Stimulated activated CD8-positive, alpha-beta memory T cell treated with anti-CD3 and anti-CD28 coated beads, Interleukin-12 subunit alpha, Interleukin-12 subunit beta, amount 100 ng/mL, for 24 hours (primary cell): ENCODE data around the gene PIEZO2.

Experiments used
- DNase-seq: peaks from one replicate; pipeline ENCODE4 v3.0.0-alpha.2; 2020; ENCODE audit errors: extremely low read depth

Gene PIEZO2

DNA sequence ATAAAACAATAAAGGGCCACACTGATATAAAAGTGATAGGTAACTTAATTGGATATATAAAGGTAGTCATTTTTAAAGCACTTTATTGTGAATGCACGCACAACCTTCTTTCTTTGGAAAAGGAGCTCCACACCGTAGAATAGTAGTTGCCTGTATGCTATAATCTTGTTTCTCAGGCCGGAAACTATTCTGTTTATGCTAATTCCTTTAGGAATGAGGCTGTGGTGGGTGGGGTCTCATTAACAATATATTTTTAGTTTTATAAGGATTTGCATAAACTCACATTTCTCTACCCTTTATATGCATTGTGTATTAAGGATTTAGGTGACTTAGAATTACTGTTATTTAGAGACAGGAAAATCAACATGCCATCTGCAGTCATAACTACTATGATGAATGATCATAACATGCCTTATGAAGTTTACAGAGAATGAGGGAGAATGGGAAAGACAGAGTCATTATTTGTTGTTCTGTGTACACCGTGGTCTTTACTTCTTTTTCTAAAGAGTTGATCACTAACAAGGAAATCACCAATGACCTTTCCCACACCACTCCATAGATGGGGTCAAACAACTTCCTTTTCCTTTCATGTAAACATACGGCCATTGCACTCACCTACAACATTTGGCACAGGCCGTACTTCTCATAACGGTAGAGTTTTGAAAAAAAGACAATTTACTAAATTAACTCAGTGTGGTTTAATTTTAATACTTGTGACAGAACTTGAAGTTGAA, 84.5 kb downstream of the PIEZO2 start:
- no peak for DNase-seq

DNA sequence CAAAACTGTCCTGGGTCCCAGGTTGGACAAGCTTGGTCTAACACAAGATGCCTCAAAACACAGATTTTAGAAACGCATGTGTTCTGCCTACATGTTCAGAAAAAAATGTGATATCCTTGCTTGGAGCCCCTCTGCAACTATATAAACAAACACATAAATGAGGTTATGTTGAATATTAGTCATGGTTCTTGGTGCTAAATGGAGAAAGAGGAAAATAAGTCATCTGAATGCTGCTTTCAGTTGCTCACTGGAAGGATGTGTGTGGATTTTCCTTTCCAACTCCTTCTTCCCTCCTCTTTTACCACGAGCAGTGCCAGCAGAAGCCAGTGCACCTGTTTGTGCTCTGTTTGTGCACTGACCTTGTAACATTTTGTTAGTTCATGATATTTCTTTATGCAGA, 85.3 kb downstream of the PIEZO2 start:
- DNase-seq = no peak

DNA sequence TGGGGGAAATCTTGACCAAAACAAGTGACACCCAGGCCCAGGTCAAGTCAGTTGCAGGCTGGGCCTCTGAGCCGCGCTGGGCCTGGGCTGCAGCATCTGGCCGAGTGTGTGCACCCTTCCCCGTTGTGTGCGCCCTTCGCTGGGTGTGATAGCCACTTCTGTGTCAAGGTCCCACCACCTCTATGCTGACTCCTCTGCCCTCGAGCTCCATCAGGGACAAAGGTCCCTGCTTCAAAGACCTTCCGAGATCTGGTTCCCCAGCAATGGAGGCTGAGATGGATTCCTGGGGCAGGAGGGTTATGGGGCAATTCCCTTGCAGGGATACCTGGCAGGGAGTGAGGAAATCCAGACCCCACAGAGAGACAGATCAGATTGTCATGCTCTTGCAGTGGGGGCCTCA, 93.6 kb downstream of the PIEZO2 start:
- DNase-seq = no peak

DNA sequence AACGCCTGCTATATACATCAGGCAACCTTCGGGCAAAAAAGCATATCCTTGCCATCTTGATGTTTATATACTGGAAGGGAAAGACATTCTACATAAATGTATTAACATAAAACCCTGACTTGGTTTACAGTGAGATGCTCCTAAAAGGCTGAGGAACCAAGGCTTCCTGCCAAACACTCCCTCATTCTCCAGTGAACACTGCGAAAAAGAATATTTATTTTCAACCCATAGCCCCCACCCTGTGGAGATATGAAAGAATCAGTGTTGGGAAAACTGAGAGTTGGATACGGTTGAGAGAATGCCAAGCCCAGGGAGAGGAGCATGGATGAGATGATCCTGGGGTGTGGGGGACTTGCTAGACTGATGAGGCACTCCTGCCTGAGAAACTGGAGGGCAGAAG, 94.9 kb downstream of the PIEZO2 start:
- no peak for DNase-seq

DNA sequence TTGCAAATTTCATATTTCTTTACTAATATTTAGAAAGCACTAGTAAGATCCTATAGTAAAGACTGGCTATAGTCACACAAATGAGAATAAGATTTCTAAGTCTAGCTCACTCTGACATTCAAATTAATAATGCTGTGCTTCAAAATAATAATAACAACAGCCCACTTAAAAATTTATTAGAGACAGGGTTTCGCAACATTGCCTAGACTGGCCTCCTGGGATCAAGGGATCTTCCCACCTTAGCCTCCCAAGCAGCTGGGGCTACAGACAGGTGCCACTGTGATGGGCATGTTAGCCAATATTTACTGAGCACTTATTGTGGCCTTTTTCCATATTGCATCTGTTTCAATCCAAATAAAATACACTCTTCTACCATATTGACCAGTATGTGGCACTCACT, 96.1 kb downstream of the PIEZO2 start:
- no peak for DNase-seq

DNA sequence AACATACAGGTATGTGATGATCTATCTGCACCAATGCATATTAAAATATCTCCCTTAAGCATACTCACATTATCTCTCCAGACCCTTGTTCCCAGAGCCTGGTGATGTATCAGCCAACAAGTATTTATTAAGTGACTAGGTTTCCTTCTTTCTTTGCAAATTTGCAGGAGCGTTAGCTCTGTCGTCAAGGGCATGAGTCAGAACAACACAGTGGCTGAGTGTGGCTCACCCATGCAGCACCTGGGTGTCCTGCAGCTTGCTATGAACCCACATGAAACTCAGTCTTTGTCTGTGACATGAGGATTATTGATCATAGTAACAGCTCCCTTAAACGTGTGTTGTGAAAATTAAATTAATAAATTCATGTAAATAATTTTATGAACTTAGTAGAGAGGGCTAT, 96.6 kb downstream of the PIEZO2 start:
- no peak for DNase-seq

DNA sequence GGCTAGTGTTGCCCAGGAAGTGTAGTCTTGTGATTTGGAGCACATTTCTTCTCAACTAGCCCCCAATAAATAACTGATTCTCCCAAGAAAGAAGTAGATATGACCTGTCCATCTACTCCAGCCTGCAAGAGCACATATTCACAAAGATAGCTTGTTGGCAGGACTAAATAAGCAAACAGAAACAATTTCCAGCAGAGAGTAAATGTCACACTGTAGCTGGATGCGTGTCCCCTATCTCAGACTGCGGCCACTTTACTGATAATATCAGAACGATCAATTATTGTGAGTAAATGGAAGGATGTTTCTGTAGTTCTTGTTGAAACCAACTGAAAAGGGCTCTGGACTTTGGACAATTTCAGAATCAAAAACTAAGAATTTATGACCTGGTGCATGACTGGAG, 97.9 kb downstream of the PIEZO2 start:
- no peak for DNase-seq

DNA sequence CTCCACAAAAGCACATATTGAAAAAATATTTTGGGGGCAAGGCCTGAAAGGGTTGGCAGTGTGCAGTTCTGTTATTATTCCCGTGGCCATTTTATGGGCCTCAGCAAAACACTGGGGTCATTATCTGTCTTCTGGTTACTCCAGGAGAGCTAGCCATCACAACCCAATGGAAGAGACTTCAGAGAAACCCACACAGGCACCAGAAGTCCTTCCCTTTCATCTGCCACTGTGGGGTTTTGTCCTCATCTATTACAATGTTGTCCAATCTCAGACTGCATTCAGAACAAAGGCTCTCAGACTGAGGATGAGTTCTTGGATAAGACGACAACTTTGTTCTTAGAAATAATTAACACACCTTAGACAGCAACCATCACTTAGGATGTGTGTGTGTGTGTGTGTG, 98.4 kb downstream of the PIEZO2 start:
- DNase-seq = no peak

DNA sequence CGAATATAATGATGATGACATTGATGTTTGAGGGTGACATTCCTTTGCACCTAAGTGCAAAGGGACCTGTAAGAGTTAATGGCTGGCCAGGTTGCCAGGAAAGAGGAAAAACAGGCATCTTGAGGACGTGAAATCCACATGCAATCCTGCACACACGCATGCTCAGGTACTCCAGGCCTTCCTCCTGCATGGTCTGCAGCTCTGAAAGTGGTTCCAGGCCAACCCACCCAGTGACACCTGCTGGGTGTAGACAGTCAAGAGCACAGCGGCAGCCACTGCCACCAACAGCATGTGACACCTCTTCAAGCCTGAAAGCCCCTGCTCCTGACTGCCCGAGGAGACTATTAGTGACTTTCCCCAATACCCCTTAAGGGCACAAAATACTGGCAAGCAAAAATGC, 101.6 kb downstream of the PIEZO2 start:
- no peak for DNase-seq

DNA sequence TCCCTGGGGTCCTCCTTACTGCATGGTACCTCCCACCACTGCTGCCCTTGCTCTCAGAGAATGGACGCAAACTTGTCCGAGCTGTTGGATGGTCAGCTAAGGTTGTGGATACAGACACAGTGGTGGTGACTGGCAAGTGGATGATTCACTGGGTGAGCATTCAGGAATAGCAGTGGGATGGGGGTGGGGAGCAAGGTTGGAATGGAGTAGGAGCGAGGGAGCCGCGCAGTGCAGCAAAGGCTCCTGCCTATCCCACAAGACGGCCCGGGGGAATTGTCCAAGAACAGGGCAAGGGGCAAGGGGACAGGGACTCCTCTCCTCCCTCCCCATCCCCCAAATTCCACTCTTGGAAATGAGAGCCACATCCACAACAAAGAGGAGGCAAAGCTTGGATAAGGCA, 102.2 kb downstream of the PIEZO2 start:
- DNase-seq = no peak

DNA sequence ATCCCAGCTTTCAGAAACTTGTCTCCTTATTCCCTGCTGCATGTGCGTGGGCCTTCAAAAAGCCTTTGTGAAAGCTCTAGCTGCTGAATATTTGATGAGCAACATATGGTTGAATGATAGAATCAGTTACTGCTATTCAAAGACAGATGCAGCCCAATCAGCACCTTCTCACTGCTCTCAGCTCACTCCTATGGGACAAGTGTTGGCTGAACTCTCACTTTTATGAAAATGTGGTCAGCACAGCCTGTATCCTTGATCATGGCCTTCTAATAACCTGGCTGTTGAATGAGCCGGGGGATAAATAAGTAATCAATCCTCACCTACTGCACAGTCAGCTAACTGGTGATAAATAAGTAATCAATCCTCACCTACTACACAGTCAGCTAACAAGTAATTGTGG, 103.2 kb downstream of the PIEZO2 start:
- no peak for DNase-seq

DNA sequence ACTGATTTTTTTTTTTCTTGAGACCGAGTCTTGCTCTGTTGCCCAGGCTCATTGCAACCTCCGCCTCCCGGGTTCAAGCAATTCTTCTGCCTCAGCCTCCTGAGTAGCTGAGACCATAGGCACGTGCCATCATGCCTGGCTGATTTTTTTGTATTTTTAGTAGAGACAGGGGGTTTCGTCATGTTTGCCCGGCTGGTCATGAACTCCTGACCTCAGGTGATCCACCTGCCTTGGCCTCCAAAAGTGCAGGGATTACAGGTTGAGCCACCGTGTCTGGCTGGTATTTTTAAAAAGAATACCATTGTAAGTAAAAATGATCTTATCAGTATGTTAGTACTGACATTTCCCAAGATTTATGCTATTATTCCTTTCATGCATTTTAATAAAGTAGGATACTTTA, 105.7 kb downstream of the PIEZO2 start:
- no peak for DNase-seq

DNA sequence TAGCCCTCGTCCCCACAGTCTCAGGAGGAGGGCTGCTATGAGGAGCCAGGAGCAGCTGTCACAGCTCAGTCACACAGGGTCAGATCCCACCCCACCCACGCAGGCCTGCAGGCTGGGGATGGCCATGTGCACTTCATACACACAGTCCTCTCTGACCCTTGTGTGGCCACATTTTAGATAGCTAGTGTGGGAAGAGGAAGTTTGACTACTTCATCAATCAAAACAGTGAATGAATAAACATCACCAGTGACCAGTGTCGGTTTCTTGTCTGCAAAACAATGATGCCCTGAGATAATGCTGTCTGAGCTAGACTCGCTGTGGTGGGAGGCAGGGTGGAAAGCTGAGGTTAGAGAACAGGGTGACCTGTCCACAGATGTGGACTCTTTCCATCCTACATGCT, 107.1 kb downstream of the PIEZO2 start:
- no peak for DNase-seq

DNA sequence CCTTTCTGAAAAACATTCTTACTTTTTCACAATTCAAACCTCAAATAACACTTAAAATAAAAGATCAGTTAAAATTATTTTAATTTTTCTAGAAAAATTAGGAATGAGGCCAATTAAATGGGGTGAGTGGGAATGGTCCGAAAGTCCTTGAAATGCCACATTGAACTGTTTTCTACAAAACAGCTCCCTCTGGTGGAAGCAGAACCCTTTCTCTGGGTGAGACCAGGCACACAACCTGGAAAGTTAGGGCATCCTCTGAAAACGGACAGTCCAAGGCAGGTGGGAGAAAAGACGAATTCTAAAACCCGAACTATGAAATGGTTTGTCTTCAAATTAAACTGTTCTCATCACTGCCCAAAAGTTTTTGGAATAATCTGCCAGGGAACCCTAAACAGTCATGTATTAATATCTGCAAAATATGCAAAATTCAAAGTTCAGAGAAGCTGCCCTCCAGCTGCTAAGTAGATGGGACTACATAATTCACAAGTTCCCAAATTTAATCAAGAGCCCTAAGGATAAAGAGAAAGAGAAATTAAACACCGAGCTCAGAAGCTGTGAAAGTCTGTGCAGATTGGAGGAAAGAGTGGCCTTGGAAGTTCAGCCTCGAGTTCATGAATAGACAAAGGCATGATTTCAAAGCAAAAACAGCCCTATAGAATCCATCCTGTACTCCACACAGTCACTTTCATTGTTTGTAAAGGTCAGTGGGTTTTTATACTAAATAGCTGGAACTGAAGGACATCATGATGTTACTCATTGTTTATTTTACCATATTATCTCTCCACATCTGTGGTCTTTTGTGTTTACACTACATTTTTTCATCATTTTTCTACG, 108.3 kb downstream of the PIEZO2 start:
- DNase-seq = no peak

DNA sequence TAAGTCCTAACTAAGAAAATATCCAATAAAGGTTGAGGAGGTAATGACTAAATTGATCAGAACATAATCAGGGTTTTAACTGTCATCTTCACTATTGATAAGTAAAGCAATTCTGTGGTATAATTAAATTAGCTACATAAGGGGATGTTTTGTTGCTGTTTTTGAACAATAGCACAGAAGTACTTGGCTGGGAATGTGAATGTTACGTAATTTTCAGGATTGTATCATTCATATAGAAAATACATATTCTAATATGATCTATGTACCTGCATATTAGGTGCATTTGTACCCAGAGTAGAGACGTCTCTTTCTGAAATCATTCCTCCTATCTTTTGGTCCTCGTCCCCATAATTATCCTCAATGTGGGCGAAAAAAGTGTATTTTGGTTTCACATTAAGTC, 109.0 kb downstream of the PIEZO2 start:
- DNase-seq = no peak

DNA sequence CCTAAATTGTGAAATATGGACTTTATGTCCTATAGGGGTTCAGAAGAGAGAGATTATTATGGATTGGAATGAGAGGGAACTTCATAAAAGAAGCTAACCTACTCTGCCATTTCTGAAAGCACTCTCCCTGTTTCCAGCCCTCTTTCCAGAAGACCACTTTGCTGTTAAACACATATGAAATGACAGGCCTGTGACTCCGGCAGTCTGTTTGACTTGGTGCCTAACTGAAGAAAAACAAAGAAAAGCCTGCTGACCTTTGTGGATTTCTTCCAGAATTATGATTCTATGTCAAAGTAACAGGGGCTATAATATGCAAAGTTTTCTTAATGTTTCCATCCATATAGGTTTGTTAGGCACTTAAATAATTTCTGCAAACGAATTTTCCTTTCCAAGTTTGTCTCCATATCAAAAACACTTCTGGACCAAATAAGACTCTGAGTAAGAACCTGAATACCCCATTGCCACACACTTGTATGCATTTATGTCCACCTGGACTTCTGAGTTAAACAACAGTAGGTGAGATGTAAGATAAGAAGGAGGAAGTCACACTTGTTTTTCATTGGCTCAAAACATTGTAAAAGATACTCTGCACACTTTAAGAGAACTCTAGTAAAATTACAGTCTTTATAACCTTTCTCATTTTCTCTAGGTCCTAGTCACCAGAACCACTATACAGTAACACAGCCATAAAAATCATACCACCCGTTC, 111.7 kb downstream of the PIEZO2 start:
- DNase-seq = no peak

DNA sequence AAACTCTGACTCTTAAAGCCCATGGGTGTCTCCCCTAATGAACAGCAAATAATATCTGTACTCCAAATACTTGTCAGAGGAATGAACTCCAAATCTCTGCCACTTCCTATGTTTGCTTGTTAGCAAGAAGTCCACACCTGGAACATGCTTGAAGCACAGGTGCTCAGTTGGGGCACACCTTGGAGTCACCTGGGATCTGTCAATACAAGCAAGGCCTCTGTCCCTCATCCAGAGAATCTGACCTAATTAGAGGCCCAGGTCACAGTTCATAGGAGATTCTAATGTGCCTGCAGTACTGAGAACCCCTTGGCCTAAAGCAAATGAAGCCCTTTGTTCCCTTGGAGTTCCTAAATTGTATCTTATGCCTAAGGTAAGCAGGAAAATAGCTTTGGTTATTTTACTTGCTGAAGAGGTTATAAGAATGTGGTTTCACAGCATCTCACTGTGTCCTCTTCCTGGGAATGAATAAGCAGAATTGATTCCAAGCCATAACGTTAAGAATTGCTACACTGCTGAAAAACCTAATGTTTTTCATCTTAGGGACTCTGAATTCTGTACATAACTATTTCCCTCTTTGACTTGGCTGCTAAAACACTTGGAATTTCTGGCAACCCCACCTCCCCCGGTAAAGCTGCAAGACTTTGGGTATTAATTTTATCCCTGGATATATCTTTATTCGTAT, 113.4 kb downstream of the PIEZO2 start:
- no peak for DNase-seq

DNA sequence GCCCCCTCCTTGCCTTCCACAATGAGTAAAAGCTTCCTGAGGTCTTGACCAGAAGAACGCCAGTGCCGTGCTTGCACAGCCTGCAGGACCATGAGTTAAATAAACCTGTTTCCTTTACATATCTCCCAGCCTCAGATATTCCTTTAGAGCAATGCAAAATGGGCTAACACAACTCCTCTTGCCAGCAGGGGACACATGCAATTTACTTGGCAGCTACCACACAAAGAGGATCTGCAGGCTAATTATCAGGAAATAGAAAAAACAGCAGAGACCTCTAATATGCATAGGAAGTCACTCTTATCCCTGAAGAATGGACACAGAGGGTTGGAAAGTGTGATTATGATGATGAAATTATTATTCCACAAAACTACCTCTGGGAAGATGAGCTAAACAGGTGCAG, 114.0 kb downstream of the PIEZO2 start:
- DNase-seq = no peak

DNA sequence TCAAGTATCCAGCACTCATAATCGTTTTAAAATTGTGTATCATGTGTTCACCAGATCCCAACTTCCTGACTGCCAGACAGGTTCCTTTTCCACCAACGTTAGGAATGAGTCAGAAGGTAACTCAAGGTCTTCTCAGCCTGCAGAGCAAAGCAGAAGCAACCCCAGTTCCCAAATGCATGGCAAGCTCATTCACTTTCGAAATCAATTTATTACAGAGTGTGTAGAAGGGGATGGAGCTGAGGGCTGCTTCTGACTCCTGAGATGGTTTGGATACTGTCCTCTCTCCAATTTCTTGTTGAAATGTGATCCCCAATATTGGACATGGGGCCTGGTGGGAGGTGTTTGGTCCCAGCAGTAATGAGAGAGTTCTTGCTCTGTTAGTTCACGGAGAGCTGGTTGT, 114.5 kb downstream of the PIEZO2 start:
- no peak for DNase-seq

DNA sequence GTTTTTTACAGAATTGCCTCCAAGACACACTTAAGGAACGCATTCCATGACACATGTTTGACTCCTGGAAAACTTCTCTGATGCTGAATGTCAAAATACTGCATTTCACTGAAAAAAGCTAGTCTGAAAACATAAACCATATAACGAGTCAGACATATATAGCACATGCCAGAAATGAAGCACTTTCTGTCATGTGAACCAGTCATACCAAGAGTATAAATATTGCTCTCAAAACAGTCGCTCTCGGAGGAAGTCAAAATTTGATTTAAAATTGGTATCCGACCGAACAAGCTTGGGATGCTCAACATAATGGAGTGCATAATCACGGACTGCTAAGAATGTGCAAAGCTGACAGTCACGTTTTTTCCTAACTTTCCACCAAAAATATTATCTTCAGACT, 115.9 kb downstream of the PIEZO2 start:
- DNase-seq = no peak

DNA sequence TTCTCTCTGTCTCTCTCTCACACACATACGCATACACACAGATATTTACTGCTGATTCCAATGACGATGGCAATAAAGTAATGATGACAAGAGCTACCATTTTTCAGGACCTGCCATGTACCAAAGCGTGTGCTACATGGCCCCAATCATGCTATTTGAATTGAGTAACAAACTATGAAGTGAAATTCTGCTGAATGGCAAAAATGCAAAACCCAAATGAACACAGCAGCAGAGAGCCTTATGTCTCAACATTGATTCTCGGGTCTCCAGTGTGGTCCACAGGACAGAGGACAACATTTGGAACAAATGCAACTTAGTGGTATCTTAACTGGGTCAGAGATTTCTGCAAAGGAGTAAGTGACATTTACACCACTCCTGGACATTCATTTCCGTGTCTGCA, 117.4 kb downstream of the PIEZO2 start:
- DNase-seq = no peak

DNA sequence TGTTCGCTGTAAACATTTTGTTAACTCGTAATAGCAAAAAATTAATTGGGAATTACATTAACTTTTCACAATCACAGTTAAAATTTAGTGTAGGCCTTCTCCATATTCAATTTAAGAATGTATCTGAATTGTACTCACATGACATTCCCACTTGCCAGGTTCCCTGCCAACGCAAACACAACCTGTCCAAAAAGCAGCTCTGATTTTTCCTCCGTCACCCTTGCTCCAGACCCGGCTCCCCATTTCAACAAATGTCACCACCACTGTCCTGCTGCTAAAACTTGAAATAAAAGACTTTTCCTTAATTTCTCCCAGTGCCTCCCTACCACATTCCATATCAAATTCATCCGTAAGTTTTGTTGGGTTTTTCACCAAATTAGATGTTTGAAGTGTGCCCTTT, 120.3 kb downstream of the PIEZO2 start:
- no peak for DNase-seq
